Osteocyte (in vitro differentiated cells): Measurements from ENCODE around the gene DAPK1. TPM values are rescaled to one million over a fixed set of nuclear protein-coding genes. Genes with fewer than 3 reads are reported as not detected.

Source experiments
- DNase-seq: peaks from one replicate; pipeline ENCODE4 v3.0.0; 2021; ENCODE audit warnings: mixed read lengths; ENCODE audit not compliant: unreplicated experiment; ENCODE audit errors: extremely low spot score
- H3K27ac Mint-ChIP-seq: one replicate; pipeline ENCODE4 v1.8.0; 2021; ENCODE audit warnings: mild to moderate bottlenecking, mixed read lengths; ENCODE audit not compliant: unreplicated experiment
- H3K27me3 Mint-ChIP-seq: one replicate; pipeline ENCODE4 v1.8.0; 2021; ENCODE audit warnings: mixed read lengths; ENCODE audit not compliant: unreplicated experiment
- H3K36me3 Mint-ChIP-seq: one replicate; pipeline ENCODE4 v1.8.0; 2021; ENCODE audit warnings: mixed read lengths; ENCODE audit not compliant: unreplicated experiment
- H3K4me1 Mint-ChIP-seq: one replicate; pipeline ENCODE4 v1.8.0; 2021; ENCODE audit warnings: mixed read lengths; ENCODE audit not compliant: unreplicated experiment
- H3K4me3 Mint-ChIP-seq: one replicate; pipeline ENCODE4 v1.8.0; 2021; ENCODE audit warnings: mild to moderate bottlenecking, moderate library complexity, mixed read lengths; ENCODE audit not compliant: unreplicated experiment
- H3K9me3 Mint-ChIP-seq: one replicate; pipeline ENCODE4 v1.8.0; 2021; ENCODE audit warnings: mixed read lengths; ENCODE audit not compliant: unreplicated experiment
- total RNA-seq: library from RNA; stranded (reverse); gene quantifications from 2 replicates; pipeline ENCODE4 v1.2.1, GENCODE V29; 2021
- TF ChIP-seq, protein P1 (sequence below): fragments of 200-600 bp; sonication (generic); IDR thresholded peaks from 2 replicates; pipeline ENCODE4 v1.5.0; 2021; ENCODE audit warnings: antibody characterized with exemption, mild to moderate bottlenecking, moderate library complexity

DAPK1 gene
- total RNA-seq, 1 donor from 2014 or later, result 304 TPM

DNA sequence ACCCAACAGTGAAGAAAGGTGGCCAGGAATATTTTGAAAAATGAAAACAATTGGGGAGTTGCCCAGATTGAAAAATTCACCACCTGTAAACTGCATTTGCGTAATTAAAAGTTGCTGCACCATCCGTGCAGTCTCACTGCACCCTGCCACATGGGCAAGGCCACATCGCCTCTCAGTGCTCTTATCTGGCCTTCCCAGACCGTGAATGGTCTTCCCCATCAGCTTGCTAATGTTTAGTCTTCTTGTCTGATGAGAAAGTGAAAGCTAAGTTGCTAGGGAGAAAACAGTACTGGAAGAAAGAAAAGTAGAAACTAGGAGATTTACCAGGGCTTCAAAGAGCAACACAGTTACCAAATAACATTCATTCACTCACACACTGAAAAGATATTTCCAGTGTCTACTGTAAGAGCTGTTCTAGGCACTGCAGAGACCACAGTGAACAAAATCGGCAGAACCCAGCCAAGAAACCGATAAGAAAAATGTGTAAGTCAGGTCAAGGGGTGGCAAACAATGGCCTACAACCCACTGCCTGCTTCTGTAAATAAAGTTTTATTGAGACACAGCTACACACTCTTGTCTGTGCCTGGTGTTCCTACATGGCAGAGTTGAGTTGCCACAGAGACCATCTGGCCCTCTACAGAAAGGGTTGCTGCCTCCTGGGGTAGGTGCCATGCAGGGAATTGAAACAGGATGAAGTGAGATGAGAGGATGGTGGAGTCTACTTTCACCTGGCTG, 177.1 kb downstream of the DAPK1 start:
- H3K4me3 Mint-ChIP-seq, result no peak overlapping the region
- no peak for DNase-seq
- no peaks in the 10 kb centered on the region for H3K9me3 Mint-ChIP-seq
- H3K27ac Mint-ChIP-seq, result peak overlapping the region; percentile 47
- peaks cover 4% of the 10 kb centered on the region for H3K4me1 Mint-ChIP-seq
- H3K36me3 Mint-ChIP-seq, result peaks cover 46% of the 10 kb centered on the region
- TF ChIP-seq, protein P1, sequence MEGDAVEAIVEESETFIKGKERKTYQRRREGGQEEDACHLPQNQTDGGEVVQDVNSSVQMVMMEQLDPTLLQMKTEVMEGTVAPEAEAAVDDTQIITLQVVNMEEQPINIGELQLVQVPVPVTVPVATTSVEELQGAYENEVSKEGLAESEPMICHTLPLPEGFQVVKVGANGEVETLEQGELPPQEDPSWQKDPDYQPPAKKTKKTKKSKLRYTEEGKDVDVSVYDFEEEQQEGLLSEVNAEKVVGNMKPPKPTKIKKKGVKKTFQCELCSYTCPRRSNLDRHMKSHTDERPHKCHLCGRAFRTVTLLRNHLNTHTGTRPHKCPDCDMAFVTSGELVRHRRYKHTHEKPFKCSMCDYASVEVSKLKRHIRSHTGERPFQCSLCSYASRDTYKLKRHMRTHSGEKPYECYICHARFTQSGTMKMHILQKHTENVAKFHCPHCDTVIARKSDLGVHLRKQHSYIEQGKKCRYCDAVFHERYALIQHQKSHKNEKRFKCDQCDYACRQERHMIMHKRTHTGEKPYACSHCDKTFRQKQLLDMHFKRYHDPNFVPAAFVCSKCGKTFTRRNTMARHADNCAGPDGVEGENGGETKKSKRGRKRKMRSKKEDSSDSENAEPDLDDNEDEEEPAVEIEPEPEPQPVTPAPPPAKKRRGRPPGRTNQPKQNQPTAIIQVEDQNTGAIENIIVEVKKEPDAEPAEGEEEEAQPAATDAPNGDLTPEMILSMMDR, result no peak
- no peaks in the 10 kb centered on the region for H3K27me3 Mint-ChIP-seq

DNA sequence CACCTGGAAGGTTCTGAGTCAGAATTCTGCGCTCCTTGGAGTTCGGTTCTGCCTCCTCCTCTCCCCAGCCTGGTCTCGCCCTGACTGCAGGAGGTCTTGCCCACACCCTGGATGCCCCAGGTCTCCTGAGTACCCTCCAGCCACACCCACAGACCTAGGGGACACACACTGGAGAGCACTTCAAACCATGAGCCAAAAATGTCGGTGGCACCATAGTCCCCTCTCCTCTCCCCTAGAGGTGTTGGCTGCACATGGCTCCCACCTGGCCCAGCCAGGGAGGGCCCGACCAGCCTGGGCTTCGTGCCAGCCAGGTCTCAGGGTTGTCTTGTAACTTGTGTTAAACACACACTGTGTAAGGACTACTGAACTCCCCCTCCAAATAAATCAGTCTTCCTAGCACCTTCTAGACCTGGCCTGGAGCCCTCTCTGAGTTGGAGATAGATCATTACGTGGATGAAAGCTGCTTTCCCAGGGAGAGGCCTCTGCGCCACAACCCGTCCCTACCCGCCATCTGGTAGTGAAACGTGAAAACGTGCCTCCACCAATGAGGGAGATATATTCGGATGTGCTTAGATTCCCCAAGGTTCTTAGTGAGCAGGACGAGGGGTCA, 178.3 kb downstream of the DAPK1 start:
- H3K4me3 Mint-ChIP-seq, result no peak overlapping the region
- peaks cover 42% of the 10 kb centered on the region for H3K36me3 Mint-ChIP-seq

DNA sequence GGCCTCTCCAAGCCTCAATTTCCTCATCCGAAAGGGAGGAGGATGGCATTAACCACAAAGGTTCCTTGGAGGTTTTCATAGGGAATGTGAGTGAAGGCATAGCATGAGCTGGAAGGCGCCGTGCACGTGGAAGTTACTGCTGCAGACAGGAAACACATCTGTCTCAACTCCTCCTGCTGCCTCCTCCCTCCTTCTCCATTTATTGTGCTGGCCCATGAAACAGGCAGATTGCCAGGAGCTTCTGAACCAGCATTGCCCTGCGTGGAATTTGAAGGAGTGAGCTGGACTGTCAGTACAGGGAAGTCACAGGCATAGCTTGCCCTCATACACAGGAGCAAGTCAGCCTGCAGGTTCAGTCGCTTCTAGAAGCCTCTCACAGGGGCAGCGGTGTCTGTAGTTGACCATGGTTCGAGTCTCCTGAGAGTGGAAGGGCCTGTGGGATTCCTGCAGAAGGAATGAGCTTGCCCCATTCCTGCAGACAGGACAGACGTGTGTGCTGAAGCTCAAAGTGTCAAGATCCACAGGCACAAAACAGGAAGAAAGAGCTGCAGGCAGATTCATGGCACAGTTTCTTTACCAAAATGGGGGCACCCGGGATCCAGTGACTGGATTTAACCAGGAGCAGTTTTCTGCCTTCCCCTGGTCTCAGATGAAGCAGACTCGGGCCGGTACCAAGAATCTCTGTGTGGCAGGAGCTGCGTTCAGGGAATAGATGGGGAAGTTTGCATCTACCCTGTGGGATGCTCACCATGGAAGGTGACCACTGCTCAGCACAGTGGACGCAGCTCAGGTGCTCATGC, 179.5 kb downstream of the DAPK1 start:
- H3K27ac Mint-ChIP-seq, result no peak overlapping the region
- no peaks in the 10 kb centered on the region for H3K9me3 Mint-ChIP-seq
- no peak for DNase-seq
- peaks cover 4% of the 10 kb centered on the region for H3K4me1 Mint-ChIP-seq
- no peak overlapping the region for H3K4me3 Mint-ChIP-seq
- H3K36me3 Mint-ChIP-seq, result peaks cover 44% of the 10 kb centered on the region
- TF ChIP-seq, protein P1, result no peak
- no peaks in the 10 kb centered on the region for H3K27me3 Mint-ChIP-seq

More for the DNA sequence above, 178.3 kb downstream of the DAPK1 start:
- no peak for DNase-seq
- TF ChIP-seq, protein P1, result no peak
- H3K4me1 Mint-ChIP-seq, result peaks cover 4% of the 10 kb centered on the region
- H3K27me3 Mint-ChIP-seq, result no peaks in the 10 kb centered on the region
- H3K27ac Mint-ChIP-seq, result no peak overlapping the region
- no peaks in the 10 kb centered on the region for H3K9me3 Mint-ChIP-seq

DNA sequence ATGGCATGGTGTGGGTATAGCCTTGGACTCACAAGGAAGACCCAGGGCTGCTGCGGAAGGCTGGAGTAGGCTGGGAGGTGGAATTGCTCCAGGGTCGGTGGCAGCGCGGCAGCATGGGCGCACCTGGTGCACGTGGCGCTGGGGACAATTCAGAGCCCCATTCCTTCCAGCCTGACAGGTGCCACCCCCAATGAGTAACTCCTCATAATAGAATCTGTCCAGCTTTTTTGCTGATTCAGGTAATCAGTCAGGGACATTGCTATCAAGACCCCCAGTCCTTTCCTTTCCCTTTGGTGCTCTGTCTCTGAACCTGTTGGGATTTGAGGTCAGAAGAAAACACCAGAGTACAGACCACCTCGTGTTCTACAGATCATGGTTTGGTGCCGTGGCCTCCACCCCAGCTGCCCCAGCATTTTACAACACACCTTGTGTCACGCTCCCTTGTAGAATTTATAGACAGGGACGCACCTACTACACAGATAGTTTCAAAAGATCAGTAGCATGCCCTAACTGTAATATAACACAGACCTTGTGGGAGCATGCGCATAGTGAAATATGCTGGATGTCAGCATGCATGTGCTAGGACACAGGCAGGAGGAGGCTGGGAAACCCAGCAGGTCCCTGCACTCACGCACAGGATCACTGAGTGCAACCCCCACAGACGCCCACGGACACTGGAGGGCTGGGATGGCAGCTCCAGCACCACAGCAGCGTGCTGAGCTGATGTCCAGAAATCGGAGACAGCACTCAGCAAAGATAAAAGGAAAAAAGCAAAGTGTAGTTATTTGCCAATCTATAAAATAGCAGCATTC, 180.3 kb downstream of the DAPK1 start:
- TF ChIP-seq, protein P1, result no peak
- no peak for DNase-seq
- Mint-ChIP-seq H3K27me3 (no peaks in the 10 kb centered on the region), H3K4me1 (peaks cover 4% of the 10 kb centered on the region), H3K9me3 (no peaks in the 10 kb centered on the region), H3K27ac (no peak overlapping the region), H3K36me3 (peaks cover 41% of the 10 kb centered on the region), H3K4me3 (no peak overlapping the region)
